ENCODE results near the gene ACTR6. TPM values are rescaled to one million over a fixed set of nuclear protein-coding genes. Genes with fewer than 3 reads are reported as not detected.

ACTR6 gene
- total RNA-seq, 1 donor from 2014 or later: 23.5 TPM

DNA sequence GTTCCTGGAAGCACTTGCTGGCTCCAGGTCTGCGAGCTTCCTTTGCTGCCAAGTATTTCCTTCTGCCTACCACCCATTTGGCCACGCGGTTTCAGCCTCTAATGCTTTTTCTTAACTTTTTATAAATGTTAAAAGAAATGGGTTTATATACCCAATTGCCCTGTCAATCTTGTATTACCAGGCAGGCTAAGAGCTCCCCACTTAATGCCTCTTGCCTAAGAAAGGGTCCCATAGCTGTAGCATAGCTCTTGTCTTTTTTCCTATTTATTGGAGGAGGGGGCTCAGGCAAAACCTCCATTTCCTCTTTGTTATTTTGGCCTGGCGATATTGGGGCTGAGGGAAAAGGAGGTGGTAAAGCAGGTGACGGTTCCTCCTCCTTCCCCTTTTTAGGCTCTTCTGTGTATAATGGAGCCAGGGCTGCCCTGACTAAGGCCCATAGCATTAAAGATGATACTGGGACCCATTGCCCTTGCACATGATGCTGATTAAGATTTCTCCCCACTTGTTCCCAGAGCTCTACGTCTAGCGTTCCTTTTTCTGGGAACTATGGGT is 36.4 kb upstream of the ACTR6 start:
- Mint-ChIP-seq H3K4me3 (peak overlapping the region; percentile 74), H3K4me1 (peaks cover 11% of the 10 kb centered on the region), H3K27me3 (no peaks in the 10 kb centered on the region), H3K27ac (no peak overlapping the region), H3K36me3 (ENCODE audit: low read depth) (peaks cover 3% of the 10 kb centered on the region), H3K9me3 (no peaks in the 10 kb centered on the region)
- TF ChIP-seq, protein P1, sequence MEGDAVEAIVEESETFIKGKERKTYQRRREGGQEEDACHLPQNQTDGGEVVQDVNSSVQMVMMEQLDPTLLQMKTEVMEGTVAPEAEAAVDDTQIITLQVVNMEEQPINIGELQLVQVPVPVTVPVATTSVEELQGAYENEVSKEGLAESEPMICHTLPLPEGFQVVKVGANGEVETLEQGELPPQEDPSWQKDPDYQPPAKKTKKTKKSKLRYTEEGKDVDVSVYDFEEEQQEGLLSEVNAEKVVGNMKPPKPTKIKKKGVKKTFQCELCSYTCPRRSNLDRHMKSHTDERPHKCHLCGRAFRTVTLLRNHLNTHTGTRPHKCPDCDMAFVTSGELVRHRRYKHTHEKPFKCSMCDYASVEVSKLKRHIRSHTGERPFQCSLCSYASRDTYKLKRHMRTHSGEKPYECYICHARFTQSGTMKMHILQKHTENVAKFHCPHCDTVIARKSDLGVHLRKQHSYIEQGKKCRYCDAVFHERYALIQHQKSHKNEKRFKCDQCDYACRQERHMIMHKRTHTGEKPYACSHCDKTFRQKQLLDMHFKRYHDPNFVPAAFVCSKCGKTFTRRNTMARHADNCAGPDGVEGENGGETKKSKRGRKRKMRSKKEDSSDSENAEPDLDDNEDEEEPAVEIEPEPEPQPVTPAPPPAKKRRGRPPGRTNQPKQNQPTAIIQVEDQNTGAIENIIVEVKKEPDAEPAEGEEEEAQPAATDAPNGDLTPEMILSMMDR (IDR thresholded peaks at IDR 0.05): no peak
- intact Hi-C loops (cut with micrococcal nuclease): loop anchor here (1.0 kb wide), 2 partner anchors 22 to 36 kb away; partner anchors contain the start of genes ACTR6 and BLTP3B
- ChIA-PET POLR2A (interaction anchor here (1.1 kb wide), 2 partner anchors 37 to 103 kb away, joined by 3 to 7 read pairs; partner anchors contain the start of genes DEPDC4 and SCYL2), CTCF (interaction anchor here (2.6 kb wide), 1 partner anchor 9 kb away, joined by 12 read pairs; no protein-coding TSS in a partner anchor)
- DNase-seq: no peak
- no peak for ATAC-seq (ENCODE audit: low read depth)

DNA sequence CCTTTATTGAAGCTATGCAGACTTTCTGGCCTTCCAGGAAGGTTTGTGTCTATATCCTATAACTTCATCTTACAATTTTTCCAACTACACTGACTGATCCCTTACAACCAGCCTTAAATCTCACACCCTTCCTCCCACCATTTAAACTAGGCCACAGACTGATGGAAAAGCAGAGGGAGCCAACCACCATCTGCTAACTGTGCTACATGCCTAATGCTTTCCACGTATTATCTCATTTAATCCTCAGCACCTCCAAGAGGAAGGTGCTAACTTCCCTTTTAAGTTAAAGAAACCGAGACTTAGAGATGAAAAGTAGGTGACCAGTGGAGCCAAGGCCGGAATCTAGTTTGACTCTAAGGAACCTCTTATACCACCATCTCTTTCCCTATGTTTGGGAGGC is 35.3 kb upstream of the ACTR6 start:
- DNase-seq (no peak), ATAC-seq (ENCODE audit: low read depth) (no peak)
- Mint-ChIP-seq H3K4me1 (peaks cover 11% of the 10 kb centered on the region), H3K27me3 (no peaks in the 10 kb centered on the region), H3K9me3 (no peaks in the 10 kb centered on the region), H3K36me3 (ENCODE audit: low read depth) (no peaks in the 10 kb centered on the region), H3K27ac (no peak overlapping the region), H3K4me3 (no peak overlapping the region)
- intact Hi-C loops (cut with micrococcal nuclease): no loop called here
- TF ChIP-seq, protein P1 (IDR thresholded peaks at IDR 0.05): no peak
- ChIA-PET CTCF (no interaction called here), POLR2A (no interaction called here)

DNA sequence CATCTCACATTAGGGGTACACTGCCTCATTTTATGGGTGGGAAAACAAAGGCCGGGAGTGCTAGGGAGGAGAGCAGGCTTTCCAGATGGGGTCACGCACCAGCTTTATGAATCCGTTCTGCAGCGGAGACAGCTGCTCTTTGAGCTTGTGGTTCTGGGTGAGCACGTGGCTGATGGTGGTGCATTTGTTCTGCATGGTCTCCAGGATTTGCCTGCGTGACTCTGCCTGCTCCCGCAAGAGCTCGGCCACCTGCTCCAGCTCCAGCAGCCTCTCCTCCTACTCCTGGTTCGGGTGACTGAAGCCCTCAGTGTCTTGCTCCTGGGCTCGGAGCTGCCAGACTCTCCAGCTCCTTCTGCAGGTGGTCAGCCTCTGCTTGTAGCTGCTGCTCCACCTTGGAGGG is 34.4 kb upstream of the ACTR6 start:
- Mint-ChIP-seq H3K27me3 (no peaks in the 10 kb centered on the region), H3K9me3 (no peaks in the 10 kb centered on the region), H3K27ac (no peak overlapping the region), H3K4me3 (no peak overlapping the region), H3K4me1 (peaks cover 11% of the 10 kb centered on the region), H3K36me3 (ENCODE audit: low read depth) (no peaks in the 10 kb centered on the region)
- TF ChIP-seq, protein P1 (IDR thresholded peaks at IDR 0.05): no peak
- ChIA-PET CTCF (no interaction called here), POLR2A (no interaction called here)
- intact Hi-C loops (cut with micrococcal nuclease): no loop called here
- ATAC-seq (ENCODE audit: low read depth): no peak
- DNase-seq: no peak

DNA sequence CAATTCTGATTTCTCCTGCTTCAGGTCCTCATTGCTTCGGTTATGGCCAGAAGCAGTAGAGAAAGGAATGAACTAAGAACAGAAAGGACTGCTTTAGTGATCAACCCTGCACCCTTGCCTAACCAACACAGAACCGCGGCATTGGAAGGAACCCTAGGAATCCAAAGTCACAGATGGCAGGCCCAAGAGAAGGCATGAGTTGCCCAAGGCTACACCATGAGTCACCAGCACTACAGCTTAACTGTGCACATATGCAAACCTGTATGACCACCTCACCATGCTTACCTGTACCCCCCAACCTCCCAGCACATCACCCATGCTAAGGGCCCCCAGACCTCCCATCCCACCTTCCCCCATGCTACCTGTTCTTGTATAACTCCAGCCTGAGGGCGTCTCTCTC is 32.1 kb upstream of the ACTR6 start:
- Mint-ChIP-seq H3K27ac (no peak overlapping the region), H3K4me1 (peaks cover 9% of the 10 kb centered on the region), H3K9me3 (no peaks in the 10 kb centered on the region), H3K27me3 (no peaks in the 10 kb centered on the region), H3K36me3 (ENCODE audit: low read depth) (peaks cover 9% of the 10 kb centered on the region), H3K4me3 (no peak overlapping the region)
- ATAC-seq (ENCODE audit: low read depth): no peak
- intact Hi-C loops (cut with micrococcal nuclease): no loop called here
- no peak for DNase-seq
- TF ChIP-seq, protein P1 (IDR thresholded peaks at IDR 0.05): no peak
- POLR2A ChIA-PET: no interaction called here
- CTCF ChIA-PET: interaction anchor here (1.9 kb wide), 1 partner anchor 14 kb away, joined by 7 read pairs; no protein-coding TSS in a partner anchor

DNA sequence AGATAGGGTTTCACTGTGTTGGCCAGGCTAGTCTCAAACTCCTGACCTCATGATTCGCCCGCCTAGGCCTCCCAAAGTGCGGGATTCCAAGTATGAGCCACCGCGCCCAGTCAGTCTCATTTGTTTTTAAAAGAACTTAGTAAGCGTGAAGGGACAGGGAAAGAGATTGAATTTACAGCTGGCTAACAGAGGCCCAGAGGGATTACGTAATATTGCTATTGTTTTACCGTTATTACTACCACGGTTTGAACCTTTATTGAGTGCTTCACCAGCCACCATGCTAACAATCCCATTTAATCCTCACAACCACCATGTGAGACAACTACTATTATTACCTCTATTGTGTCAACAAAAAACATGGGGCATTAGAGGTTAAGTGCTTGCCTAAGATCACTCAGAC is 31.3 kb upstream of the ACTR6 start:
- intact Hi-C loops (cut with micrococcal nuclease): no loop called here
- Mint-ChIP-seq H3K27ac (no peak overlapping the region), H3K9me3 (no peaks in the 10 kb centered on the region), H3K36me3 (ENCODE audit: low read depth) (peaks cover 10% of the 10 kb centered on the region), H3K27me3 (no peaks in the 10 kb centered on the region), H3K4me3 (no peak overlapping the region), H3K4me1 (peaks cover 2% of the 10 kb centered on the region)
- ATAC-seq (ENCODE audit: low read depth): no peak
- TF ChIP-seq, protein P1 (IDR thresholded peaks at IDR 0.05): no peak
- ChIA-PET CTCF (interaction anchor here (1.9 kb wide), 1 partner anchor 14 kb away, joined by 7 read pairs; no protein-coding TSS in a partner anchor), POLR2A (no interaction called here)
- DNase-seq: no peak

Measured in activated B cell treated with CpG ODN at 0.5 μM for 24 hours (primary cell).